T-helper 1 cell (primary cell): ENCODE results near the gene TBXAS1.
"Not testable (repeated sequence)": the region's sequence is repeated elsewhere in the genome, so short reads cannot be mapped to it uniquely, and the experiment has no call there.

Source experiments
- DNase-seq, 5 donors: peaks; one replicate each; pipeline ENCODE4 v3.0.0-alpha.2; 2012 to 2020

The TBXAS1 gene

DNA sequence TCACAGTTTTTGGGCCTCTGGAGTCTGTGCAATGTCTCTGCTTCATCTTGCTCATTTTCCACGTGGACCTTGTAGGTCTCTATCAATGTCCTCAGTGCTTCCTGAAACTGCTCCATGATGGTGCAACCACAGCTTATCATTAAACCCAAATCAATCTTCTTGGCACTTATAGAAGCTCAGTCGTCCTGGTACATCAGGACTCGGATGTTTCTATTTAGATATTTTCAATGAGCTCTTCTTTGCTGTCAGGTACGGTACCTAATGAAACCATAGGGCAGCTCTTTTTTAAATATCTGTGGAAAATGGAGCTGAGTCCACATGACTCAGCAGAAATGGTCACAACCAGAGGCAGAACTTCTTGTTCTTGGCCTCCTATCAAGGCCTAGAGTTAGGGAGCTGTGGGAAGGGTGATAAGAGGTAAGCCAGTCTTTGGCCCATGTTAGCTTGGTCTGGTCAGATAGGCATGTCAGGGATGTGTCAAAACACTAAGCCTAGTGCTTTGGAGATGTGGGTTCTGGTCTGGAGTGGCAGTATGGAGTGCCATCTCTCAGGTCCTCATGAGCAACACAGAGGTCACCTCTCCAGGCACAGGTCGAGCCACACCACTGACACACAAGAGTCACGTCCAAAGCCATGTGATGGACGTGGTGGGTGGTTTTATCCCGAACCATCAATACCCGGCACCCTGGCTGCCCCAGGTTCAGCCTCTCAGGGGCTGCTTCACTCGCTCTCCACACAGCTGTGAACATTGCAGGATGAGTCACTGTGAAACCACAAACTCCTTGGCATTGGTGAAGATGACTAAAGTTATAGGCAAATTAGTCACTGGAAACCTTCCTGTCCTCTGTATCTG is 87.0 kb downstream of the TBXAS1 start:
- peak in 1 of 5 donors; percentile 91 for DNase-seq

DNA sequence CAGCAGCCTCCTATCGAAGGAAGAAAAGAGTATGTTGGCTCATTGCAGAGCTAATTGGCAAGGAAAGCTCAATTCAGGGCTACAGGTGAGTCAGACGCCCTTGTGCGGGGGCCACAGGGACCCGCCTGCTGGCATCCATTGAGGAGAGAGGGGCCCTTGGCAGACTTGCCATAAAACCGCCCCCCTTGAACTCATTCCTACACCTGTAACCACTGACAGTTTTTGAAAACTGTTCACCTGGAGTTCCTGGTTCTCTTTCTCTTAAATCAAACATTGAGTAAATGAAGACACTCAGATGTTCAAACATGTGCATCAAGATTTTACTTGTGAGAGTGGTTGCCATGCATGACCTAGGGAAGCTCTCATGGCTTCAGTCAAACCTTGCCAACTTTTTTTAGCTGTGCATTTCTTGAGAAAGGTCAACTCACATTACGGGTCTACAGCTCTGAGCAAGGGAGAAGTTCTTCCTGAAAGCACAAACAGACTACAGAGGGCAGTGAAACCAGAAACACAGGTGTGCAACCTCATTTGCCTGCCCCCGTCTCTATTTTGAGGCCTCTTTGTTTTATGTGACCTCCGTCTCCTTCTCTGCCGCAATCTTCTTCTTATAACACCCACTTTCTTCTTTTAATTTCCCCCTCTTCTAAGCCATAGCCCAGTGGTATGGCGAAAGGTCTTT is 87.8 kb downstream of the TBXAS1 start:
- no peak for DNase-seq

DNA sequence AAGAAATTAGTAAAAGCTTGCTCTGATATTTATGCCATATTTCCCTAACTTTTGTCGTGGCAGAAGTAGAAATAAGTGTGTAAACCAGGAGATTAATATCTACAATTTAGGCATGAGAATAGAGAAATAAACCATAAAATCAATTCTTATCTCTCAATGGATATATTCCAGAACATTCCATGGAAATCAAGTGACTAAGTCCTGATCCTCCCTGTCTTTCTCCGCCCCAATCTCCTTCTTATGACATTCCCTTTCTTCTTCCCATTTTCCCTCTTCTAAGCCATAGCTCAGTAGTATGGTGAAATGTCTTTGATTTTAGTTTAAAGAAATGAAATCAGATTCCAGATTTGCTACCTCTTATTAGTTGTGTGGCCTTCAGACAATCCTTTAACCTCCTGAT is 88.8 kb downstream of the TBXAS1 start:
- no peak for DNase-seq

DNA sequence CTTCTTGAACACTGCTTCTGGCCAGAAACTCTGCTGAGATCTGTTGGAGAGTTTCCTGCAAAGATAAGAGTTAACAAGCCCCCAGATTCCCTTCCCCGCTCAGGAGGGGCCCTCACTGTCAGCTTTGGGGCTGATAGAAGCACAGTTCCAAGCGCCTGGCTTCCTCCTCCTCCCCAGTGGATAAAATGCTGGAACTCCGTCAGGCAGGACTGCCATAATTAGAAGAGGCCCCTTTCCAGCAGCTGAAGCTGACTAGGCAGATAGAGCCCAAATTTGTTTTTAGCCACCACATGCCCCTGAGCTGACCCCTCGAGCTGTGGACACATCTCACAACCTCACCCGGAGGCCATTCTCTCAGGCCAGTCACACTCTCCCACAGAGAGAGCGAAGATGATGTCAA is 89.4 kb downstream of the TBXAS1 start:
- DNase-seq: no peak

DNA sequence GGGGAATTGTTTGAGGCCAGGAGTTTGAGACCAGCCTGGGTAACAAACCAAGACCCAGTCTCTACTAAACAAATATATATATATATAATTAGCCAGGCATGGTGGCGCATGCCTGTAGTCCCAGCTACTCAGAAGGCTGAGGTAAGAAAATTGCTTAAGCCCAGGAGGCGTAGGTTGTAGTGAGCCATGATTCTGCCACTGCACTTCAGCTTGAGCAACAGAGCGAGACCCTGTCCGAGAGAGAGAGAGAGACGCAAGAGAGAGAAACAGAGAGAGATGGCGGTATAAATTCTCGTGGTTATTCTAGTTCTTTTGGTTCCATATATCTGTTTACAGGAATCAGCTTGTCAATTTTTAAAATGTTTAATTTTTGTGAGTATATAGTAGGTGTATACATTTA is 94.0 kb downstream of the TBXAS1 start:
- no peak for DNase-seq

DNA sequence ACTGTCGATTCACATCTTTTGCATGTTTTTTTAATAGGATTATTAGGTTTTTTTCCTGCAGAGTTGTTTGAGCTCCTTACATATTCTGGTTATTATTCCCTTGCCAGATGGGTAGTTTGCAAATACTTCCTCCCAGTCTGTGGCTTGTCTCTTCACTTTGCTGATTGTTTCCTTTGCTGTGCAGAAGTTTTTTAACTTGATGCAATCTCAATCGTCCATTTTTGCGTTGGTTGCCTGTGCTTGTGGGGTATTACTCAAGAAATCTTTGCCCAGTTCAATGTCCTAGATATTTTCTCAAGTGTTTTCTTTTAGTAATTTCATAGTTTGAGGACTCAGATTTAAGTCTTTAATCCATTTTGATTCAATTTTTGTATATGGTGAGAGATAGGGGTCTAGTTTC is 95.4 kb downstream of the TBXAS1 start:
- no peak for DNase-seq

DNA sequence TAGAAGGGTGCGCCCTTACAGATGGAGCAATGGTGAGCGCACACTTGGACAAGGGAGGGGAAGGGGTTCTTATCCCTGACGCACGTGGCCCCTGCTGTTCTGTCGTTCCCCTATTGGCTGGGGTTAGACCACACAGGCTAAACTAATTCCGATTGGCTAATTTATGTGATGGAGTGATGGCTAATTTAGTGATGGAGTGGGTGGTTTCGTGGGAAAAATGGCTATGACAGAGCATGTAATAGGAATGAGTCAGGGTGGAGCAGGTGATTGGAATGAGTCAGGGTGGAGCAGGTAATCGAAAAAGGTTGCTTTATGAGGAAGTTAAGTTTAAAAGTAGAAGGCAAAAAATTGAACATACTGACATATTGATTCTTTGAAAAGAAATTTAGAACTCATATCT is 100.2 kb downstream of the TBXAS1 start:
- not testable (repeated sequence) for DNase-seq

DNA sequence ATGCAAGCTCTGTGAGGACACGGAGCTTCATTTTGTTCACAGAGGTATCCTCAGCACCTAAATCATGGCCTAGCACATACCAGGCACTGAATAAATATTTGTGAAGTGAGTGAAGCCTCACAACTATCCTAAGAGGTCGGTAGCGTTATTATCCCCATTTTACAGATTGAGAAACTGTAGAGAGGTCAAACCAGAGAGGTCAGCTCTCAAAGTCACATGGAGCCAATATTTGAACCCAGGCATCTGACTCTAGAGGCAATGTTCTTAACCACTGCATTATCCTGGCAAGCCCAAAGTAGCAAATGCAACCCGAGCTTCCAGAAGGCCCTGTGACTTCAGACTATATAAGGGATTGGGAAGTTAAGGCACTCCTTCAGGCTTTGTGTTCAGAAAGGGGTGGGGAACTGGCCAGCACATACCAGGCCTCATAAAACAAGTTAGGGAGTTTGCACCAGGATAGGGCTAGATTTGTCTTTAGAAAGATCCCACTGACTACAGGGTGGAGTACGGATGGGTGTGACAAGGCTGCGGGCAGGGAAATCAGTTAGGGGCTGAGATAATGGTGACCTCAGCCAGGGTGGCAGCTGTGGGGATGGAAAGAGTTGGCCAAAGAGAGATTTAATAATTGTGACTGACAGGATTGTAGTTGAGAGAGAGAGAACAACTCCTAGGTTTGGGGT is 101.4 kb downstream of the TBXAS1 start:
- DNase-seq: no peak

DNA sequence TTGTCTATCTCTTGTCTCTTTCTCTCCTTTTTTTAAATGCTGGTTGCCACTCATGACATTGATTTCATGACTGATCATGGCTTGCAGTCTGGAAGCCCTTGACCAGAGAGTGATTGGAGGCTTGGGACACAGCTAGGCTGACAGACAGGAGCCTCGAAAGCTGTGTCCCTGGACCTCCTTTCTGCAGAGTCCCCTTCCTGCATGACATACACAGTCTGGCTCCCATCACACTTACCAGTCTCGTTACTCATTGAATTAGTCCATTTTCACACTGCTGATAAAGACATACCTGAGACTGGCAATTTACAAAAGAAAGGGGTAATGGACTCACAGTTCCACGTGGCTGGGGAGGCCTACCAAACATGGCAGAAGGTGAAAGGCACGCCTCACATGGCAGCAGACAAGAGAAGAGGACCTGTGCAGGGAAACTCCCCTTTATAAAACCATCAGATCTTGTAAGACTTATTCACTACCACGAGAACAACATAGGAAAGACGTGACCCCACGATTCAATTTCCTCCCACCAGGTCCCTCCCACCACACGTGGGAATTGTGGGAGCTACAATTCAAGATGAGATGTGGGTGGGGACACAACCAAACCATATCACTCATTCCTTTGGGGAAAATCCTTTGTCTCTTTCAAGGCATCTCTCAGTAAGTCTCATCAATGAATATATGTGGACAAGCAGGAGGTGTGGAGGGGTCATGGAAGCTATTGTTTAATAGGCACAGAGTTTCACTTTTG is 102.3 kb downstream of the TBXAS1 start:
- DNase-seq: no peak

DNA sequence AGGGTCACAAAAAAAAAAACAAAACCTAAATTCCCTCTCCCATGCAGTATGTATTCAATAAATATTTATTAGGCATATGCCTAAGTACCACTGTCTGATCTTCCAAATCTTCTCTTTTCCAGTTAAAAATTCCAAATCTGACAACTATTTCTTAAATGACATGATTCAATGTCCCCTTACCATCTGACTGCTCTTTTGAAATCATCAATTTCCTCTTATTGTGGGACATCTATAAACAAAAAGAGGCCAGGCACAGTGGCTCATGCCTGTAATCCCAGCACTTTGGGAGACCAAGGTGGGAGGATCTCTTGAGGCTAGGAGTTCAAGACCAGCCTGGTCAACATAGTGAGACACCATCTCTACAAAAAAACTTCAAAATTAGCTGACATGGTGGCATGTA is 103.5 kb downstream of the TBXAS1 start:
- no peak for DNase-seq

DNA sequence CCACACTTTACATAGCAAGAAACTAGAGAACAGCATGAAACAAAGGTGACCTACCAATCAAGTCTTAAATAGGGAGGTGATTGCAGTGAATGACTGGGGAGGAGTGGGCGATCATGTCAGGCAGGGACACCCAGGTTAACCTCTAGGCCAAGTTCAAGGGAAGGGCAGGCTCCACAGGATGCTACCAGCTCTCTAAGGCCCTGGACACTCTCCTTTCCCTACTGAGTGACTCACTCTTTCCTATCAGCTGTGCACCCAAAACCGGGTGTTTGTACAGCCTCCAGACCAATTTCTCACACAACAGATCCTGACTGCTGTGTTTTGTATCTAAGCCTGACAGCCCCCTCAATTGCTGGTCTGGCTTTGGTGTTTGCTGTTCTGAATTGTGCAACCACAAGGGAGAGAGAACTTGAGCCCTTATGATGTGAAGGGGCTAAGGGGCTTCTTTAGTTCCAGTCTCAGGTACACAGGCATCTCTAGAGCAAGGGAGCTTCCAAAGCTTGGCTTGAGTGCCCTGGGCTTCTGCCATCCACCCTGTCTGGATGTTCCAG is 107.8 kb downstream of the TBXAS1 start:
- DNase-seq: no peak

DNA sequence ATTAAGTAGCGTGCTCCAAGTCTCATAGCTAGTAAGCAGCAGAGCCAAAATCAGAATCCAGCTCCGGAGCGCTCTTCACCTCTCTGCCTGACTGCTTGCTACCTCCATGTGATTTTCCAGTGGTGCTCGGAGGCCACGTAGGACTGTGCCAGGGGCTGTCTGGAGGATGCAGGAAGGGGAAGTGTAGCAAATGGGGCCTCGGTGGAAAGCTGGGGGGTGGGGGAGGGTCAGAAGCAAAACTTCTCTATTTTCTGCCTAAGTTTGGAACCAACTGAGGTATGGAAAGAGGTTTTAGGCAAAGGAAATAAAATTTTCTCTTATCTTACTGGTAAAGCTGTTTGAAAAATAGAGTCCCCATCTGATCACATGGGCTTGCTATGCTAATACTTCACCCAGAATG is 108.7 kb downstream of the TBXAS1 start:
- no peak for DNase-seq

DNA sequence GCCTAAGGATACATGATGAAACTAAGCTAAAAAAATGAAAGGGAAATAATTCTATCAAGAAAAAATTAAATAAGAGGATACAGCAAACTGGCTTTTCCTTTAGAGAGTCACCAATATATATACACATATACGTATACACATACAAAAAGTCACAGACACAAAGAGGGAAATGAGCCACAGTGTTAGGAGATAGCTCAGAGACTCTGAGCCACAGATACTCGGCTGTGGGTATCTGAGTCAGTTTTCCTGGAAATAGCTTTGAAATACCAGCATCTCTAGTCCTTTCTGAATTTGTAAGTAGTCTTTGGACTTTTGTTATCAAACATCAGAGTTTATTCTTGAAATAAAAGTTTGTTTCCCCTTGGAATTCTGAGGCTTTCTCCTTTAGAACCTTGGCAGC is 111.8 kb downstream of the TBXAS1 start:
- DNase-seq: peak in 1 of 5 donors; percentile 61

DNA sequence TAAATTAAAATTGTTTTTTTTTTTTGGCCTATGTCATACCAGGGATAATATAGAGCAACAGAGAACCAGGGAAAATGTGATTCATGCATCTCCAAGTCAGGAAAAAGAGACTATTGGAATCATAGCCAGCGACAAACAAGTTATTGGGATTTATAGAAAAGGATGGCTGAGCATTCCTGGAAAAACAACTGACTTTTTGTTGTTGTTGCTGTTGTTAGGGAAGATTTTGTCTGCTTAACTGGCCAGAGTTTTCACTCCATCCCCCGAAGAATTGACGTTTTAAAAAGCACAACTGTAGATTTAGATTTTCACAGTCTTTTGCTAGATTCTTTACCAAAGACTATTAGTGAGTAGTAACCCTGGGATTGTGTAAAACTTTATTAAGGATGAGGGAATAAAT is 112.4 kb downstream of the TBXAS1 start:
- DNase-seq: no peak

DNA sequence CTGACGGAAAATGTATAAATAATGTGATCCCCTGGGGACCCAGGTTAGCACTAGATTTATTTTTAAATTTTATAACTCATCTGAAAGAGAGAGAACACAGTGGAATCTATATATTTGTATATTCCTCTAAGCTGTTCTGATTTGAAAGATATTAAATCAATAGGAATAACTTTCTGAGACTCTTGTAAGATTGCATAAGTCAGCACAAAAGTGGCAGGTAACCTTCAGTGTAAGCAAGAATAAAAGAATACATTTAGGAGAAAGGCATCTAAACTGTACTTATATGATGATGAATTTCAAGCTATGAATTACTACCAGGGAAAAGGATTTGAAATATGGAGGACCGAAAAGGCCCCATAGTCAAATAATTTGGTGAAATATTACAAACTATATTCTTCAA is 112.8 kb downstream of the TBXAS1 start:
- no peak for DNase-seq

DNA sequence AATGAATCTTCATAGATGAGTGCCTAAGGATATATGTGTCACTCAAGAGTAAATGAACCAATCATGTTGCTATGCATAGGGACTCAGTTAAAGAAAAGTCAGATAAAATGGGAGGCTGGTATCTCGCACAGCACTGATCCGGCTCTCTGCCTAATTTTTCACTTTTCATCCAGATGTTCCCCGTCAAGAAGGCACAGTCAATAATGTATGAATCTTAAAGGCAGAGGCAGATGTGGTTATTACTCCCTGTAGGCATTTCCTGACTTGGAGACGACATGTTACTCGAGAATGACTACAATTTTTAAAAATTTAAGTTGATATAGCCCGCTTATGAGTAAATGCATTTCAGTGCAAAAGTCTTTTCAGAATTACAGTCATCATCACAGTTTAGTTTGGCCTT is 113.6 kb downstream of the TBXAS1 start:
- no peak for DNase-seq

DNA sequence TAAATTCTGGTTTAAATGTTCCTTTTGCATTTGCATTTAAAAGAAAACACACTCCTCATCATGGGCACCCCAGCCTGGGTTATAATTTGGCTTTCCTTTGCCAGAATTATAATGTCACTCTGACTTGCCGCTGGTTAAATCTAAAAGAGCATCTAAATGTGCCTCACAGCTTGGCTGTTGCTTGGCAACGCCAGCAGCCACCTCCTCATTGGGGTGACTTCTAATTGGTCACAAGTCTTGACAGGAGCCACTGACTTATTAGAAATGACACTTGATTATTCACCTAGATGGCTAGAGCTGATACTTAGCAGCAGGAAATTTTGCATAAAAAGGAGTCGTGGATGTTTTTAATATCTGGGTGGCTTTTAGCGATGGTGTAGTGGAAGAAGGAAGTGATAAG is 114.3 kb downstream of the TBXAS1 start:
- DNase-seq: no peak

DNA sequence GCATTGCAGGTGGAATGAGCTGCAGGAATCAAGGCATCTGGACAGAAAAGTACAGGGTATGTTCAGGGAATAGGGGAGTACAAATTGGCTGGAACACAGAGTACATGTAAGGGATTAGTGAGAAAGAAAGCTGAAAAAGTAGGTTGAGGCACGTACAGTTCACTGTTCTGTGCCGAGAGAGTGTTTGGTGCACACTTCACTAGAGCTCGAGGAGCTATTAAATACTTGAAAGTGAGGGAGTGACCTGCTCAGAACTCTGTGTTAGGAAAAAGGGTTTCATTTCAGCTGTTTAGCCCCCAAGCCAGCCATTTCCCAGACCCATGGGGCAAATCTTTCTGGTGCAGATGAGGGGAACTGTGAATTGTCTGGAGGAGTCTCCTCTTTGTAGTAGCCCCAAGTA is 115.2 kb downstream of the TBXAS1 start:
- DNase-seq: no peak

DNA sequence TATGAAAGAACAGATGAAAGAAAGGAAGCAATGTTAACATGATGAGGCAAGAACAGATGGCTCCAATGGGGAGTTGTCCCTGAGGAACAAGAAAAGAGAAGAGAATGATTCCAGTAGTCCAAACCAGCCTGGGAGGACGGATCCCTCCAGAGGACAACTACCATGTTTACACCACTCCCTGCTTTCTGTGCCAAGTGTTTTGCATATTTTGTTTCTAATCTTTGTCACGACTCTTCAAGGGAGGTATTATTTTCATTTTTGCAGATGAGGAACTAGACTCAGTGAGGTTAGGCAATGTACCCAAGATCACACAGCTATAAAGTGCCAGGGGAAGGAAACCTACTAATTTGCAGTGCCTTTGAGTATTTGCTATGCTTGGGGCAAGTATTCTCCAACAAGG is 117.5 kb downstream of the TBXAS1 start:
- no peak for DNase-seq

DNA sequence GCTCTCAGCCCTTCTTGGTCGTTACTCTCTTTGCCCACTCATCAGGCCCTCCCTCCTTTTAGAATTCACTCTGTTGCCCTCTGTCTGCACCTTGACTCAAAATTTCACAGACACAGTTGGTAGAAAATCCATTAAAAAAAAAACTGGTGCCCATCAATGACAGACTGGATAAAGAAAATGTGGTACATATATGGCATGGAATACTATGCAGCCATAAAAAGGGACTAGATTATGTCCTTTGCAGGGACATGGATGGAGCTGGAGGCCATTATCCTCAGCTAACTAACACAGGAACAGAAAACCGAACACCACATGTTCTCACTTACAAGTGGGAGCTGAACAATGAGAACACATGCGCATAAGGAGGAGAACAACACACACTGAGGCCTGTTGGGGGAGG is 118.0 kb downstream of the TBXAS1 start:
- DNase-seq: no peak

DNA sequence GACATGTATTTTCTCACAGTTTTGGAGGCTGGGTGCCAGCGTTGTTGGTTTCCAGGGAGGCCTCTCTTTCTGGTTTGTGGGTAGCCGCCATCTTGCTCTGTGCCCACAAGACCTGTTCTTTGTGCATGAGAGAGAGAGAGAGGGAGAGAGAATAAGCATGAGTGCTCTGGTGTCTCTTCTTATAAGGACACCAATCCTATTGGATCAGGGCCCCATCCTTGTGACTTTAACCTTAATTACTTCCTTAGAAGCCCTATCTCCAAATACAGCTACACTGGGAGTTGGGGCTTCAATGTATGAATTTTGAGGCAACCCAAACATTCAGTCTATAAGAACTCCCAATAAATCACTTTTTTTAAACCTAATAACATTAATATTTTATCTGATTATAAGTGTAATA is 119.1 kb downstream of the TBXAS1 start:
- DNase-seq: no peak

DNA sequence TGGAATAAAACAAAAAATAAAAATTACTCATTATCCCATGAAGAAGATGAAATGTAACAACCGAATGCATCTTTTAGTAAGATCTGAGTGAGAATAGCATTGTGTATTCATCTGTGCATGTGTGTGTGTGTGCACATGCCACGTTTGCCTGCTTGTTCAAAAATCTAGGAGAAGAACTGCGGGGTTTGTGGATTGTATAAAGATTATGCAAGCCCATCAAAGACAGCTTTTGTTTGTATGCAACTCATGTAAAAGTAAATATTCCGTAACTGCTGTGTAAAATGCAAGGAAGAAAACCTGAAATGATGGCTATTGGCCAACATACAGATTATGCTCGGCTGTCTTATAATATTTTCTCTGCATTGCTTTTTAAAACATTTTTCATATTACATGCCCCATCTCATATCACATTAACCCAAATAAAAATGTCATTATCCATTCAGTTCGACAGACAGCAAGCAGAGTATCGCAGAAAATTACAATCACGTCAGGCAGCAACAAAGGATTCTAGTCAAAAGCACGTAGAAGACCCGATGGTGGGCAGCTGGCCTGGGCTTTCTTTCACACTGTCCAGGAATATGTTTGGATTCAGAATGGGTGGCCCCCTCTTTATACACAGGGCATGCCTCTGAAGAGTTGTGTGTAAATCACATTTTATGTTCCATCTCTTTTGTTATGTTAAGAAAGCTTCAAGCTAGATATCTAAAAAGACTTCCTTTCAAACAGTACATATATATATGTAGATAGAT is 119.7 kb downstream of the TBXAS1 start:
- no peak for DNase-seq
